ENCODE results near the gene LATS1. TPM values are rescaled to one million over a fixed set of nuclear protein-coding genes. Genes with fewer than 3 reads are reported as not detected.

Gene LATS1
- 35.2 and 39.6 TPM in 2 replicates for total RNA-seq (2021)
- percentile 89 among the genes with signal in this experiment for Bru-seq, nascent RNA
- BruChase-seq, experiment 1, labeled RNA remaining after a 2-hour chase = percentile 92 among the genes with signal in this experiment
- BruChase-seq, experiment 2, labeled RNA remaining after a 6-hour chase = percentile 88 among the genes with signal in this experiment
- long read RNA-seq, full-length matches to known transcripts = 10 of 17 reads
- long read RNA-seq, partial matches to known transcripts = 2 of 17 reads
- long read RNA-seq, other reads (novel, unspliced or antisense) = 5 of 17 reads

GRCh38 chr6:149717588-149718458 is at the start of gene LATS1:
TSS of gene LATS1 (minus strand) at chr6:149718101. CDS start at chr6:149702126, 15,975 bp downstream.
- peak within 1 kb of the TSS; percentile 88 for H3K4me3 ChIP-seq (ENCODE audit: low read depth, low read length, poor library complexity, severe bottlenecking)
- peaks cover 8% of the 10 kb centered on the region for H3K4me1 ChIP-seq (ENCODE audit: insufficient read depth, low read length, poor library complexity, severe bottlenecking)
- BruUV-seq (replicated peaks) = no TSS peak
- H3K27me3 ChIP-seq (replicated peaks; ENCODE audit: insufficient read depth, low read depth, low read length, poor library complexity) = no peaks in the 10 kb centered on the region
- peaks cover 3% of the 10 kb centered on the region for H3K36me3 ChIP-seq (ENCODE audit: insufficient read depth, low read length, poor library complexity, severe bottlenecking)
- intact Hi-C loops (cut with micrococcal nuclease; ENCODE audit: unreplicated experiment) = loop anchor here (5.0 to 10.0 kb wide), 2 partner anchors 144 to 153 kb away; partner anchors contain the start of genes GINM1 and LRP11
- POLR2A ChIA-PET (ENCODE audit: low non-redundant PET) = interaction anchor here (0.6 kb wide), 1 partner anchor 15 kb away, joined by 4 read pairs; no protein-coding TSS in a partner anchor
- H3K9me3 ChIP-seq (ENCODE audit: low read depth, low read length, poor library complexity, severe bottlenecking) = no peaks in the 10 kb centered on the region
- no peak for TF ChIP-seq EZH2 (IDR thresholded peaks at IDR 0.05; ENCODE audit: borderline replicate concordance, low read depth, low read length, poor library complexity, severe bottlenecking)
- TF ChIP-seq, protein P1, sequence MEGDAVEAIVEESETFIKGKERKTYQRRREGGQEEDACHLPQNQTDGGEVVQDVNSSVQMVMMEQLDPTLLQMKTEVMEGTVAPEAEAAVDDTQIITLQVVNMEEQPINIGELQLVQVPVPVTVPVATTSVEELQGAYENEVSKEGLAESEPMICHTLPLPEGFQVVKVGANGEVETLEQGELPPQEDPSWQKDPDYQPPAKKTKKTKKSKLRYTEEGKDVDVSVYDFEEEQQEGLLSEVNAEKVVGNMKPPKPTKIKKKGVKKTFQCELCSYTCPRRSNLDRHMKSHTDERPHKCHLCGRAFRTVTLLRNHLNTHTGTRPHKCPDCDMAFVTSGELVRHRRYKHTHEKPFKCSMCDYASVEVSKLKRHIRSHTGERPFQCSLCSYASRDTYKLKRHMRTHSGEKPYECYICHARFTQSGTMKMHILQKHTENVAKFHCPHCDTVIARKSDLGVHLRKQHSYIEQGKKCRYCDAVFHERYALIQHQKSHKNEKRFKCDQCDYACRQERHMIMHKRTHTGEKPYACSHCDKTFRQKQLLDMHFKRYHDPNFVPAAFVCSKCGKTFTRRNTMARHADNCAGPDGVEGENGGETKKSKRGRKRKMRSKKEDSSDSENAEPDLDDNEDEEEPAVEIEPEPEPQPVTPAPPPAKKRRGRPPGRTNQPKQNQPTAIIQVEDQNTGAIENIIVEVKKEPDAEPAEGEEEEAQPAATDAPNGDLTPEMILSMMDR (conservative IDR thresholded peaks at IDR 0.05; ENCODE audit: low read depth, low read length) = no peak
- CTCF ChIA-PET = no interaction called here
- H3K27ac ChIP-seq (ENCODE audit: low read depth, low read length, poor library complexity, severe bottlenecking) = peak within 1 kb of the TSS; percentile 98
- peak; percentile 93 for DNase-seq (ENCODE audit: low spot score)

- peaks cover 12% of the 10 kb centered on the region for H3K9me3 ChIP-seq (ENCODE audit: low read depth, low read length, poor library complexity, severe bottlenecking)
- POLR2A ChIA-PET (ENCODE audit: low non-redundant PET) = no interaction called here
- intact Hi-C loops (cut with micrococcal nuclease; ENCODE audit: unreplicated experiment) = no loop called here
- no peaks in the 10 kb centered on the region for H3K27me3 ChIP-seq (replicated peaks; ENCODE audit: insufficient read depth, low read depth, low read length, poor library complexity)
- TF ChIP-seq EZH2 (IDR thresholded peaks at IDR 0.05; ENCODE audit: borderline replicate concordance, low read depth, low read length, poor library complexity, severe bottlenecking) = no peak
- TF ChIP-seq, protein P1 (conservative IDR thresholded peaks at IDR 0.05; ENCODE audit: low read depth, low read length) = no peak
- H3K27ac ChIP-seq (ENCODE audit: low read depth, low read length, poor library complexity, severe bottlenecking) = no peak overlapping the region
- peaks cover 7% of the 10 kb centered on the region for H3K4me1 ChIP-seq (ENCODE audit: insufficient read depth, low read length, poor library complexity, severe bottlenecking)
- TSS peak; percentile 24 for BruUV-seq (replicated peaks)
- CTCF ChIA-PET = no interaction called here
- DNase-seq (ENCODE audit: low spot score) = peak; percentile 15
- no peak overlapping the region for H3K4me3 ChIP-seq (ENCODE audit: low read depth, low read length, poor library complexity, severe bottlenecking)
- peaks cover 11% of the 10 kb centered on the region for H3K36me3 ChIP-seq (ENCODE audit: insufficient read depth, low read length, poor library complexity, severe bottlenecking)
Measured at GRCh38 chr6:149766156-149766769, 48.4 kb upstream of the LATS1 start.

- no peak overlapping the region for H3K4me3 ChIP-seq (ENCODE audit: low read depth, low read length, poor library complexity, severe bottlenecking)
- no peaks in the 10 kb centered on the region for H3K27me3 ChIP-seq (replicated peaks; ENCODE audit: insufficient read depth, low read depth, low read length, poor library complexity)
- peaks cover 12% of the 10 kb centered on the region for H3K9me3 ChIP-seq (ENCODE audit: low read depth, low read length, poor library complexity, severe bottlenecking)
- peaks cover 11% of the 10 kb centered on the region for H3K36me3 ChIP-seq (ENCODE audit: insufficient read depth, low read length, poor library complexity, severe bottlenecking)
- TF ChIP-seq EZH2 (IDR thresholded peaks at IDR 0.05; ENCODE audit: borderline replicate concordance, low read depth, low read length, poor library complexity, severe bottlenecking) = no peak
- TF ChIP-seq, protein P1 (conservative IDR thresholded peaks at IDR 0.05; ENCODE audit: low read depth, low read length) = no peak
- peaks cover 7% of the 10 kb centered on the region for H3K4me1 ChIP-seq (ENCODE audit: insufficient read depth, low read length, poor library complexity, severe bottlenecking)
- H3K27ac ChIP-seq (ENCODE audit: low read depth, low read length, poor library complexity, severe bottlenecking) = no peak overlapping the region
- peak; percentile 69 for DNase-seq (ENCODE audit: low spot score)
- ChIA-PET POLR2A (ENCODE audit: low non-redundant PET) (no interaction called here), CTCF (no interaction called here)
- intact Hi-C loops (cut with micrococcal nuclease; ENCODE audit: unreplicated experiment) = no loop called here
- BruUV-seq (replicated peaks) = no TSS peak
Measured at GRCh38 chr6:149763866-149764265, 46.0 kb upstream of the LATS1 start.

All from A673 (cell line).